GM12878 (cell line): ENCODE results near the gene ELOVL5. TPM values are rescaled to one million over a fixed set of nuclear protein-coding genes. Genes with fewer than 3 reads are reported as not detected.

Experiments used
- ATAC-seq: fragments of 200-7000 bp; cut with Tn5 transposase; 3 replicates; pipeline ENCODE4 v1.9.1; 2020; ENCODE audit warnings: mild to moderate bottlenecking, moderate library complexity
- BruUV-seq: library from RNA; stranded (reverse); fragments of 400-500 nt; replicated peaks from 2 replicates; lab custom pipeline; 2021; lab: Mats Ljungman, UMichigan
- CTCF ChIA-PET: fragments of 300-600 bp; sonication (Branson Sonifier 250); formaldehyde crosslinking; extraction: SDS; loops from one replicate; lab custom pipeline; 2021; ENCODE audit warnings: inconsistent platforms; lab: Yijun Ruan, JAX
- POLR2A ChIA-PET: fragments of 350-600 bp; formaldehyde crosslinking; extraction: SDS; loops from one replicate; lab custom pipeline; 2021; ENCODE audit warnings: inconsistent platforms; lab: Charles Lee
- RAD21 ChIA-PET: fragments of 300-600 bp; sonication (Branson Sonifier 250); formaldehyde crosslinking; loops from one replicate; lab custom pipeline; 2023; ENCODE audit warnings: antibody characterized with exemption; ENCODE audit not compliant: unreplicated experiment; lab: Charles Lee
- SMC1A ChIA-PET: fragments of 300-600 bp; sonication (Branson Sonifier 250); formaldehyde crosslinking; loops from one replicate; lab custom pipeline; 2023; ENCODE audit not compliant: unreplicated experiment, uncharacterized antibody; lab: Charles Lee
- DNase-seq: peaks from one replicate; pipeline ENCODE4 v3.0.0-alpha.2; 2011; ENCODE audit warnings: low read depth, low spot score
- FAIRE-seq: peaks from 3 replicates; lab custom pipeline; 2011; peaks lifted over from hg19 to GRCh38; lab: Jason Lieb, UNC
- H2AFZ ChIP-seq: 2 replicates; pipeline ENCODE4 v1.6.0; 2011; ENCODE audit warnings: low read depth, low read length, control low read depth; ENCODE audit not compliant: control insufficient read depth
- H3K27ac ChIP-seq: 2 replicates; pipeline ENCODE4 v1.5.1; 2011; ENCODE audit warnings: control low read depth; ENCODE audit not compliant: control insufficient read depth, insufficient read depth
- H3K27me3 ChIP-seq, 2 experiments: replicated peaks in 1 of 2; 2 replicates each; pipeline versions ENCODE4 v1.6.0 to v1.6.1; 2011; ENCODE audit warnings: low read length in 1 of 2; ENCODE audit not compliant: control insufficient read depth in 2 of 2, insufficient read depth in 2 of 2
- H3K36me3 ChIP-seq, 2 experiments: 2 replicates each; pipeline ENCODE4 v1.5.1; 2011; ENCODE audit warnings: low read length in 1 of 2; ENCODE audit not compliant: control insufficient read depth in 2 of 2, insufficient read depth in 2 of 2
- H3K4me1 ChIP-seq: 2 replicates; pipeline ENCODE4 v1.6.1; 2011; ENCODE audit warnings: mild to moderate bottlenecking, low read length, moderate library complexity, mixed read lengths; ENCODE audit not compliant: control insufficient read depth, insufficient read depth
- H3K4me2 ChIP-seq: 2 replicates; pipeline ENCODE4 v1.6.0; 2011; ENCODE audit warnings: control low read depth; ENCODE audit not compliant: control insufficient read depth, insufficient read depth
- H3K4me3 ChIP-seq: fragments of 200-600 bp; sonication (generic); 2 replicates; pipeline ENCODE4 v1.5.1; 2016
- H3K79me2 ChIP-seq: 2 replicates; pipeline ENCODE4 v1.6.0; 2011; ENCODE audit warnings: low read length; ENCODE audit not compliant: control insufficient read depth, insufficient read depth
- H3K9ac ChIP-seq: 2 replicates; pipeline ENCODE4 v1.8.0; 2011; ENCODE audit warnings: low read length, control low read depth, mixed read lengths; ENCODE audit not compliant: control insufficient read depth, insufficient read depth
- H3K9me3 ChIP-seq: replicated peaks from 3 replicates; pipeline ENCODE4 v1.5.1; 2011; ENCODE audit warnings: mild to moderate bottlenecking, low read length; ENCODE audit not compliant: control insufficient read depth, insufficient read depth
- H4K20me1 ChIP-seq: 2 replicates; pipeline ENCODE4 v1.6.0; 2011; ENCODE audit not compliant: control insufficient read depth, insufficient read depth
- BHLHE40 ChIP-seq, 2 experiments: fragments of 450-650 bp in 1 of 2; IDR thresholded peaks; 2 replicates each; pipeline ENCODE4 v1.6.1; 2011 to 2017; ENCODE audit warnings: low read depth in 2 of 2, borderline replicate concordance in 1 of 2, improper control_type of control experiment in 1 of 2, low read length in 1 of 2, mild to moderate bottlenecking in 1 of 2
- DPF2 ChIP-seq: fragments of 450-650 bp; IDR thresholded peaks from 2 replicates; pipeline ENCODE4 v1.6.1; 2017; ENCODE audit warnings: mild to moderate bottlenecking
- EZH2 ChIP-seq: IDR thresholded peaks from 2 replicates; pipeline ENCODE4 v1.6.1; 2012; ENCODE audit warnings: low read depth, mild to moderate bottlenecking, control low read depth, inconsistent platforms, low read length, borderline replicate concordance; ENCODE audit not compliant: control insufficient read depth
- IKZF2 ChIP-seq, 2 experiments: fragments of 450-650 bp; IDR thresholded peaks; 2 replicates each; pipeline ENCODE4 v1.6.1; 2017; ENCODE audit warnings: mild to moderate bottlenecking in 2 of 2, moderate library complexity in 2 of 2
- MAX ChIP-seq: IDR thresholded peaks from 2 replicates; pipeline ENCODE4 v1.6.1; 2012; ENCODE audit warnings: low read depth, low read length, improper control_type of control experiment
- NFYB ChIP-seq: IDR thresholded peaks from 2 replicates; pipeline ENCODE4 v1.6.1; 2011; ENCODE audit warnings: low read depth, mild to moderate bottlenecking, low read length, improper control_type of control experiment, moderate library complexity; ENCODE audit not compliant: insufficient read depth
- RAD51 ChIP-seq: fragments of 450-650 bp; IDR thresholded peaks from 2 replicates; pipeline ENCODE4 v1.6.1; 2016; ENCODE audit warnings: moderate library complexity, mild to moderate bottlenecking, inconsistent platforms
- RFX5 ChIP-seq: IDR thresholded peaks from 2 replicates; pipeline ENCODE4 v1.6.1; 2011; ENCODE audit warnings: low read depth, low read length, improper control_type of control experiment
- RUNX3 ChIP-seq: IDR thresholded peaks from 2 replicates; pipeline ENCODE4 v1.6.1; 2012; ENCODE audit warnings: low read length, inconsistent platforms
- SP1 ChIP-seq: IDR thresholded peaks from one replicate; pipeline ENCODE4 v1.6.1; 2011; ENCODE audit warnings: low read depth, low read length
- TBL1XR1 ChIP-seq: IDR thresholded peaks from 2 replicates; pipeline ENCODE4 v1.6.1; 2012; ENCODE audit warnings: low read depth, low read length, improper control_type of control experiment
- ZNF217 ChIP-seq: fragments of 450-650 bp; IDR thresholded peaks from 2 replicates; pipeline ENCODE4 v1.6.1; 2017; ENCODE audit warnings: antibody characterized with exemption, mild to moderate bottlenecking
- ZNF24 ChIP-seq: fragments of 450-650 bp; IDR thresholded peaks from 2 replicates; pipeline ENCODE4 v1.6.1; 2017; ENCODE audit warnings: antibody characterized with exemption, mild to moderate bottlenecking
- WGBS: methylation state at CpG from one replicate; pipeline ENCODE4 v1.1.6; 2016; ENCODE audit warnings: low lambda C conversion rate; ENCODE audit not compliant: insufficient replicate concordance, insufficient coverage; ENCODE audit errors: missing lambda C conversion rate; 5-methylcytosine and 5-hydroxymethylcytosine counted together
- in situ Hi-C: fragments of 300-500 bp; cut with MboI; formaldehyde crosslinking; loops from 9 replicates; pipeline ENCODE4 v1.14.3; 2018; ENCODE audit warnings: mixed read lengths
- intact Hi-C: fragments of 100-400 bp; cut with micrococcal nuclease; formaldehyde crosslinking; loops from one replicate; pipeline ENCODE4 v1.14.2; 2022; ENCODE audit not compliant: unreplicated experiment
- polyA plus RNA-seq, 11 experiments: library from polyadenylated mRNA; depleted of rRNA in 4 of 11; unstranded in 6 of 11; stranded (reverse) in 5 of 11; fragments of >200 nt; fragmentation: Nextera tagmentation in 4 of 11; fragmentation: Illumina TruSeq in 1 of 11; extraction: Ambion mirVana in 4 of 11; extraction: Trizol in 1 of 11; gene quantifications; 1 replicate in 1 of 11; 2 replicates in 10 of 11; pipeline versions ENCODE4 v1.2.1 to v1.2.3, GENCODE V29; 2011 to 2016; ENCODE audit warnings: inconsistent platforms in 2 of 11, missing spikeins in 2 of 11, low read depth in 1 of 11
- total RNA-seq, 4 experiments: library from RNA; depleted of rRNA in 3 of 4; stranded (reverse); fragments of >200 nt in 3 of 4; fragmentation: Illumina TruSeq in 1 of 4; extraction: Trizol in 1 of 4; gene quantifications; 2 replicates each; pipeline versions ENCODE4 v1.2.1 to v1.2.3, GENCODE V29; 2013 to 2021

Gene ELOVL5
- total and polyA plus RNA-seq, 10 of the 15 experiments (the other 5 are each of a cell fraction or from before 2014, with no cell fraction given): 156 to 241 (median 196) TPM

- ChIA-PET CTCF (interaction anchor here (1.2 to 3.7 kb wide), 5 partner anchors 9 to 18 kb away, joined by 3 to 16 read pairs (median 7); partner anchors contain the start of gene ELOVL5), SMC1A (interaction anchor here (2.7 to 5.2 kb wide), 4 partner anchors 8 to 21 kb away, joined by 11 to 63 read pairs (median 38); no protein-coding TSS in a partner anchor), POLR2A (interaction anchor here (0.8 to 1.6 kb wide), 4 partner anchors 9 to 143 kb away, joined by 3 to 6 read pairs (median 6); no protein-coding TSS in a partner anchor), RAD21 (interaction anchor here (0.8 to 4.9 kb wide), 4 partner anchors 12 to 41 kb away, joined by 3 to 15 read pairs (median 3); no protein-coding TSS in a partner anchor)
- Histone ChIP-seq H4K20me1 (no peaks in the 10 kb centered on the region), H3K4me1 (peaks cover 19% of the 10 kb centered on the region), H3K4me3 (no peak overlapping the region), H2AFZ (no peak overlapping the region), H3K36me3 (peaks cover 0 to 7% of the 10 kb centered on the region in 2 experiments; a peak in 2 of 4 replicates), H3K27me3 (no peaks in the 10 kb centered on the region), H3K9ac (no peak overlapping the region), H3K79me2 (peaks cover 80% of the 10 kb centered on the region), H3K9me3 (no peaks in the 10 kb centered on the region; the same call in 2 of the 3 replicates), H3K4me2 (no peak overlapping the region), H3K27ac (no peak overlapping the region)
- no peak for DNase-seq
- 67% methylated on average over 2 of the region's 2 CpGs for WGBS
- in situ Hi-C loops (no loop called here), intact Hi-C loops (no loop called here)
- no peak for ATAC-seq
- no TSS peak for BruUV-seq
- no peak for TF ChIP-seq RFX5
- no peak for TF ChIP-seq ZNF24
- no peak for TF ChIP-seq TBL1XR1
- no peak for TF ChIP-seq NFYB
- TF ChIP-seq RUNX3: no peak
- no peak for TF ChIP-seq MAX
- no peak for TF ChIP-seq ZNF217
- no peak for TF ChIP-seq IKZF2 (IDR thresholded peaks at IDR 0.05)
- no peak for TF ChIP-seq RAD51
- TF ChIP-seq EZH2: no peak
- no peak for TF ChIP-seq BHLHE40 (IDR thresholded peaks at IDR 0.05; ENCODE audit: borderline replicate concordance in 1 of 2, low read depth in 2 of 2, low read length in 1 of 2)
- TF ChIP-seq SP1: no peak
- no peak for TF ChIP-seq DPF2
- TF ChIP-seq, all 136 proteins: peak for 0
- FAIRE-seq: no peak
Measured at GRCh38 chr6:53331678-53332077, 17.1 kb downstream of the ELOVL5 start.
